ENCODE measurements around the gene CALHM3.

DNA sequence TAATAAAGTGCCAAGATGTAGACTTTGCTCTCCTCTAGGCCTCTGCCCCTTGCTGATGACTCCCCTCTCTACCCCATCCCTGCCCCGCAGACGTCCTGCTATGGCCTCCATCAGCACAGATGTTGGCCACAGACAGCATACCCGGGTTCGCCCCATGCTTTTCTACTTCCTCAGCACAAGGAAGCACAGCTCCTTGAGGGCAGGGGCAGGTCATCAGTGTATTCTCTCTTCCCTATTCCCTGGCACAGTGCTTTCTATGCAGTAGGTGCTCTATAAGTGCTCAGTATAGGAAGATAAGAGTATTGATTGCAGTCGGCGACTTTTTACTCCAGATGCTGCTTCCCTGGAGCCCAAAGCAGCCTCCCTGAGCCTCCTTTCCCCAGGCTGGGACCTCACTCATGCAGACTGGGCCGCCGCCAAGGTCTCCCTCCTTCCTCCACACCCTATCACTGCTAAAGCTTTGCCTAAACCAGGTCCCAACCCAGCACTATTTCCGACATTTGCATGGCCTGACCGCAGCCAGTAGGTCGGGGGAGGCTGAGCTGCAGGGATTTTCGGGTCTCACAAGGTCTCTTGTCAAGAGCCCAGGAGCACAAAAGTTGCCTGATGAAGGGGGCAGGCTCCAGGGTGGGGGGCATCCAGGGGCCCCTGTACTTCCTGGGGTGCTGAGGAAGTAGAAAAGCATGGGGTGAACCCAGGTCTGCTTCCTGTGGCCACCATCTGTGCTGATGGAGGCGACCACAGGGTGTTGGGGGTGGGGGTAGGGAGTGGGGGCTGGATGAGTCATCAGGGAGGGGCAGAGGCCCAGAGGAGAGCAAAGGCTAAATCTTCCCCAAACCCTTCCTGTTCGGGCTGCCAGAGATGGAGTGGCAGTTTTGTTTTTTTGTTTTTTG, 8.0 kb downstream of the CALHM3 start:
- no peak for TF ChIP-seq TAF1 (IDR thresholded peaks at IDR 0.05; ENCODE audit: low read depth, low read length)
- TF ChIP-seq POLR2AphosphoS5 (IDR thresholded peaks at IDR 0.05; ENCODE audit: low read depth, low read length): peak; percentile 51
- TF ChIP-seq POLR2A (IDR thresholded peaks at IDR 0.05; ENCODE audit: low read depth, low read length): peak; percentile 58; the same call in 1 of the 2 replicates

All from GM12891 (cell line).